Thymus (tissue), 11 donors: ENCODE results near the gene PKP2. TPM values are rescaled to one million over a fixed set of nuclear protein-coding genes. Genes with fewer than 3 reads are reported as not detected.

Source experiments
- DNase-seq, 9 donors: peaks; one replicate each; pipeline ENCODE4 v3.0.0-alpha.2; 2013; ENCODE audit warnings: low spot score in 9 of 9, low read depth in 6 of 9, missing footprints in 1 of 9
- H3K27ac ChIP-seq, 2 donors: one replicate each; pipeline ENCODE4 v1.5.1; 2013; ENCODE audit warnings: control low read depth in 1 of 2, low read depth in 1 of 2, low read length in 1 of 2, mild to moderate bottlenecking in 1 of 2, moderate library complexity in 1 of 2
- H3K27me3 ChIP-seq, 2 donors: one replicate each; pipeline ENCODE4 v1.5.1; 2013; ENCODE audit warnings: low read length in 1 of 2; ENCODE audit not compliant: control insufficient read depth in 2 of 2, insufficient read depth in 1 of 2
- H3K36me3 ChIP-seq, 2 donors: one replicate each; pipeline ENCODE4 v1.5.1; 2013; ENCODE audit warnings: low read length in 1 of 2, mild to moderate bottlenecking in 1 of 2, moderate library complexity in 1 of 2; ENCODE audit not compliant: control insufficient read depth in 2 of 2, insufficient read depth in 2 of 2
- H3K4me1 ChIP-seq, 2 donors: one replicate each; pipeline ENCODE4 v1.5.1; 2013; ENCODE audit warnings: low read length in 2 of 2; ENCODE audit not compliant: control insufficient read depth in 2 of 2, insufficient read depth in 2 of 2
- H3K4me3 ChIP-seq, 2 donors: one replicate each; pipeline ENCODE4 v1.5.1; 2013; ENCODE audit warnings: low read length in 2 of 2, control low read depth in 1 of 2, mild to moderate bottlenecking in 1 of 2
- H3K9me3 ChIP-seq, 2 donors: one replicate each; pipeline ENCODE4 v1.5.1; 2013; ENCODE audit warnings: low read length in 1 of 2, mild to moderate bottlenecking in 1 of 2; ENCODE audit not compliant: control insufficient read depth in 2 of 2, insufficient read depth in 1 of 2
- WGBS: extraction: QIAGEN DNeasy Blood & Tissue Kit; methylation state at CpG from one replicate; pipeline ENCODE4 v1.1.7; 2013; 5-methylcytosine and 5-hydroxymethylcytosine counted together
- polyA plus RNA-seq: library from polyadenylated mRNA; stranded (reverse); fragments of 200-250 nt; gene quantifications from one replicate; pipeline ENCODE4 v1.2.3, GENCODE V29; 2013
- total RNA-seq: library from RNA; stranded (reverse); fragments of 120-200 nt; gene quantifications from one replicate; pipeline ENCODE4 v1.2.4, GENCODE V29; 2013
- donor health status: healthy.

The PKP2 gene
- total and polyA plus RNA-seq, 2 donors, result 6.0 to 13.7 TPM

GRCh38 chr12:32918890-32919801, 22.6 kb upstream of the PKP2 start:
- Histone ChIP-seq H3K9me3 (no peaks in the 10 kb centered on the region), H3K27ac (no peak overlapping the region), H3K4me1 (no peaks in the 10 kb centered on the region), H3K4me3 (no peak overlapping the region), H3K36me3 (no peaks in the 10 kb centered on the region), H3K27me3 (no peaks in the 10 kb centered on the region)
- peak in 3 of 9 donors; percentile 5 to 28 (median 13) for DNase-seq
- WGBS, result 67% methylated on average over 11 of the region's 11 CpGs

- no peaks in the 10 kb centered on the region for H3K36me3 ChIP-seq
- no peaks in the 10 kb centered on the region for H3K27me3 ChIP-seq
- no peak overlapping the region for H3K27ac ChIP-seq
- DNase-seq, result no peak
- no peaks in the 10 kb centered on the region for H3K4me1 ChIP-seq
- H3K4me3 ChIP-seq, result no peak overlapping the region
- no peaks in the 10 kb centered on the region for H3K9me3 ChIP-seq
Observed at GRCh38 chr12:32917094-32917611, 20.6 kb upstream of the PKP2 start.

GRCh38 chr12:32907898-32908476, 11.4 kb upstream of the PKP2 start:
- Histone ChIP-seq H3K4me3 (no peak overlapping the region), H3K4me1 (no peaks in the 10 kb centered on the region), H3K27me3 (no peaks in the 10 kb centered on the region), H3K27ac (no peak overlapping the region), H3K9me3 (no peaks in the 10 kb centered on the region), H3K36me3 (no peaks in the 10 kb centered on the region)
- 97% methylated on average over 10 of the region's 10 CpGs for WGBS
- DNase-seq, result no peak

- no peaks in the 10 kb centered on the region for H3K36me3 ChIP-seq
- 75% methylated on average over 2 of the region's 2 CpGs for WGBS
- DNase-seq, result no peak
Observed at GRCh38 chr12:32907166-32907565, 10.6 kb upstream of the PKP2 start.

GRCh38 chr12:32906399-32907165, 10.0 kb upstream of the PKP2 start:
- no peak for DNase-seq
- 78% methylated on average over 9 of the region's 9 CpGs for WGBS
- H3K36me3 ChIP-seq, result no peaks in the 10 kb centered on the region
- H3K4me3 ChIP-seq, result no peak overlapping the region
- no peaks in the 10 kb centered on the region for H3K9me3 ChIP-seq
- no peak overlapping the region for H3K27ac ChIP-seq
- no peaks in the 10 kb centered on the region for H3K27me3 ChIP-seq
- no peaks in the 10 kb centered on the region for H3K4me1 ChIP-seq

More at GRCh38 chr12:32907166-32907565, 10.6 kb upstream of the PKP2 start:
- Histone ChIP-seq H3K27ac (no peak overlapping the region), H3K9me3 (no peaks in the 10 kb centered on the region), H3K4me1 (no peaks in the 10 kb centered on the region), H3K27me3 (no peaks in the 10 kb centered on the region), H3K4me3 (no peak overlapping the region)

- Histone ChIP-seq H3K4me3 (no peak overlapping the region), H3K4me1 (no peaks in the 10 kb centered on the region), H3K27me3 (no peaks in the 10 kb centered on the region), H3K36me3 (no peaks in the 10 kb centered on the region), H3K27ac (no peak overlapping the region), H3K9me3 (no peaks in the 10 kb centered on the region)
- DNase-seq, result no peak
- 85% methylated on average over 1 of the region's 1 CpG for WGBS
Observed at GRCh38 chr12:32903763-32904162, 7.2 kb upstream of the PKP2 start.

- no peak overlapping the region for H3K4me3 ChIP-seq
- H3K27me3 ChIP-seq, result peaks cover 0 to under 1% of the 10 kb centered on the region in 2 donors
- no peak overlapping the region for H3K27ac ChIP-seq
- H3K36me3 ChIP-seq, result no peaks in the 10 kb centered on the region
- no peaks in the 10 kb centered on the region for H3K9me3 ChIP-seq
- DNase-seq, result no peak
- 96% methylated on average over 1 of the region's 1 CpG for WGBS
- no peaks in the 10 kb centered on the region for H3K4me1 ChIP-seq
Observed at GRCh38 chr12:32903318-32903717, 6.7 kb upstream of the PKP2 start.

GRCh38 chr12:32902287-32902997, 5.9 kb upstream of the PKP2 start:
- no peak overlapping the region for H3K27ac ChIP-seq
- 92% methylated on average over 4 of the region's 4 CpGs for WGBS

More at GRCh38 chr12:32902287-32902997, 5.9 kb upstream of the PKP2 start:
- Histone ChIP-seq H3K4me3 (no peak overlapping the region), H3K4me1 (no peaks in the 10 kb centered on the region), H3K36me3 (no peaks in the 10 kb centered on the region), H3K9me3 (no peaks in the 10 kb centered on the region), H3K27me3 (peaks cover 1 to 9% of the 10 kb centered on the region in 2 donors)
- no peak for DNase-seq
